H1 (cell line): Measurements from ENCODE around the gene OVOL3. TPM values are rescaled to one million over a fixed set of nuclear protein-coding genes. Genes with fewer than 3 reads are reported as not detected.

Source experiments
- CTCF ChIA-PET: fragments of 300-600 bp; sonication (Branson Sonifier 250); formaldehyde crosslinking; loops from one replicate; lab custom pipeline; 2021; ENCODE audit not compliant: partially characterized antibody; lab: Charles Lee
- POLR2A ChIA-PET: fragments of 300-600 bp; sonication (Branson Sonifier 250); formaldehyde crosslinking; loops from one replicate; lab custom pipeline; 2021; ENCODE audit warnings: inconsistent platforms; ENCODE audit not compliant: partially characterized antibody; lab: Charles Lee
- DNase-seq, 2 experiments: peaks; one replicate each; pipeline versions ENCODE4 v3.0.0 to v3.0.0-alpha.2; 2010 to 2022; ENCODE audit warnings: low spot score in 2 of 2, low read depth in 1 of 2, mixed read lengths in 1 of 2
- FAIRE-seq: peaks from 2 replicates; lab custom pipeline; 2011; peaks lifted over from hg19 to GRCh38; lab: Jason Lieb, UNC
- H2AFZ ChIP-seq: 2 replicates; pipeline ENCODE4 v1.8.1; 2012; ENCODE audit warnings: low read length, inconsistent platforms
- H2AK5ac ChIP-seq: 2 replicates; pipeline ENCODE4 v1.6.1; 2013; ENCODE audit warnings: low read depth, low read length
- H2BK120ac ChIP-seq: replicated peaks from 2 replicates; pipeline ENCODE3; 2013; ENCODE audit warnings: low read depth, low read length, inconsistent platforms
- H2BK12ac ChIP-seq: 2 replicates; pipeline ENCODE4 v1.6.1; 2013; ENCODE audit warnings: low read depth, low read length
- H2BK15ac ChIP-seq: 2 replicates; pipeline ENCODE4 v1.6.1; 2013; ENCODE audit warnings: low read length
- H2BK20ac ChIP-seq: 2 replicates; pipeline ENCODE4 v1.6.1; 2013; ENCODE audit warnings: low read length
- H2BK5ac ChIP-seq: 2 replicates; pipeline ENCODE4 v1.6.1; 2013; ENCODE audit warnings: low read depth, low read length
- H3K14ac ChIP-seq: 2 replicates; pipeline ENCODE4 v1.6.1; 2013; ENCODE audit warnings: inconsistent platforms; ENCODE audit not compliant: insufficient read length
- H3K18ac ChIP-seq: 2 replicates; pipeline ENCODE4 v1.6.1; 2013; ENCODE audit warnings: low read length; ENCODE audit errors: extremely low read depth
- H3K23ac ChIP-seq: 2 replicates; pipeline ENCODE4 v1.6.1; 2013; ENCODE audit warnings: inconsistent platforms; ENCODE audit not compliant: insufficient read length
- H3K23me2 ChIP-seq: 2 replicates; pipeline ENCODE4 v1.6.1; 2013; ENCODE audit warnings: low read depth, low read length
- H3K27ac ChIP-seq: 2 replicates; pipeline ENCODE4 v1.6.1; 2011; ENCODE audit warnings: low read depth, low read length, inconsistent platforms
- H3K27me3 ChIP-seq, 4 experiments: replicated peaks in 1 of 4; 1 replicate in 1 of 4; 2 replicates in 3 of 4; pipeline versions ENCODE4 v1.6.1 to v1.8.1; 2011 to 2013; ENCODE audit warnings: low read length in 3 of 4, mild to moderate bottlenecking in 3 of 4, inconsistent platforms in 2 of 4, mixed read lengths in 2 of 4, moderate library complexity in 1 of 4; ENCODE audit not compliant: control insufficient read depth in 3 of 4, insufficient read depth in 3 of 4; ENCODE audit errors: extremely low read depth in 1 of 4
- H3K36me3 ChIP-seq, 4 experiments: 2 replicates each; pipeline versions ENCODE4 v1.6.1 to v1.8.1; 2011 to 2013; ENCODE audit warnings: mild to moderate bottlenecking in 4 of 4, low read length in 3 of 4, moderate library complexity in 2 of 4, control low read depth in 1 of 4, inconsistent platforms in 1 of 4; ENCODE audit not compliant: insufficient read depth in 4 of 4, control insufficient read depth in 2 of 4
- H3K4ac ChIP-seq: replicated peaks from 2 replicates; pipeline ENCODE3; 2013; ENCODE audit warnings: low read length, low read depth, mixed read lengths, inconsistent platforms; ENCODE audit not compliant: insufficient read length
- H3K4me1 ChIP-seq, 4 experiments: replicated peaks in 1 of 4; 1 replicate in 1 of 4; 2 replicates in 3 of 4; pipeline versions ENCODE4 v1.6.1 to v1.8.1; 2011 to 2013; ENCODE audit warnings: low read length in 3 of 4, inconsistent platforms in 2 of 4, mixed read lengths in 1 of 4; ENCODE audit not compliant: insufficient read depth in 4 of 4, control insufficient read depth in 3 of 4
- H3K4me2 ChIP-seq, 2 experiments: 2 replicates each; pipeline versions ENCODE4 v1.6.1 to v1.8.1; 2011 to 2013; ENCODE audit warnings: low read depth in 2 of 2, low read length in 2 of 2, control low read depth in 1 of 2, inconsistent platforms in 1 of 2, mild to moderate bottlenecking in 1 of 2; ENCODE audit not compliant: insufficient read depth in 1 of 2
- H3K4me3 ChIP-seq, 4 experiments: fragments of 200-600, 300-600 bp in 1 of 4; sonication (generic), shearing (Covaris generic), sonication (Bioruptor Twin) in 1 of 4; 2 replicates each; pipeline versions ENCODE4 v1.5.1 to v1.8.1; 2011 to 2016; ENCODE audit warnings: low read length in 4 of 4, low read depth in 3 of 4, control low read depth in 2 of 4, inconsistent platforms in 2 of 4, mild to moderate bottlenecking in 2 of 4, mixed read lengths in 1 of 4, moderate library complexity in 1 of 4; ENCODE audit not compliant: insufficient read depth in 2 of 4; ENCODE audit errors: extremely low read depth in 1 of 4
- H3K56ac ChIP-seq: replicated peaks from 2 replicates; pipeline ENCODE3; 2013; ENCODE audit warnings: low read depth, mild to moderate bottlenecking, mixed read lengths, low read length, inconsistent platforms; ENCODE audit not compliant: insufficient read length
- H3K79me1 ChIP-seq: 2 replicates; pipeline ENCODE4 v1.6.1; 2013; ENCODE audit warnings: low read depth, low read length, control low read depth
- H3K79me2 ChIP-seq, 2 experiments: 2 replicates each; pipeline versions ENCODE4 v1.6.1 to v1.8.1; 2012 to 2013; ENCODE audit warnings: low read length in 2 of 2, mild to moderate bottlenecking in 2 of 2, inconsistent platforms in 1 of 2; ENCODE audit not compliant: insufficient read depth in 2 of 2, control insufficient read depth in 1 of 2
- H3K9ac ChIP-seq, 4 experiments: replicated peaks in 1 of 4; 1 replicate in 1 of 4; 2 replicates in 3 of 4; pipeline versions ENCODE4 v1.6.1 to v1.8.1; 2011 to 2013; ENCODE audit warnings: low read depth in 3 of 4, low read length in 3 of 4, control low read depth in 2 of 4, mild to moderate bottlenecking in 2 of 4, moderate library complexity in 2 of 4, inconsistent platforms in 1 of 4; ENCODE audit errors: extremely low read depth in 1 of 4
- H3K9me3 ChIP-seq, 2 experiments: 2 replicates each; pipeline versions ENCODE4 v1.6.1 to v1.8.1; 2012 to 2013; ENCODE audit warnings: mild to moderate bottlenecking in 2 of 2, moderate library complexity in 2 of 2, control low read depth in 1 of 2, inconsistent platforms in 1 of 2, low read depth in 1 of 2, low read length in 1 of 2, mixed read lengths in 1 of 2; ENCODE audit not compliant: insufficient read depth in 2 of 2
- H4K20me1 ChIP-seq, 2 experiments: replicated peaks in 1 of 2; 2 replicates each; pipeline versions ENCODE3 to v1.8.1; 2011 to 2013; ENCODE audit warnings: inconsistent platforms in 2 of 2, low read length in 2 of 2, mild to moderate bottlenecking in 1 of 2; ENCODE audit not compliant: insufficient read depth in 2 of 2, control insufficient read depth in 1 of 2
- H4K5ac ChIP-seq: 2 replicates; pipeline ENCODE4 v1.6.1; 2013; ENCODE audit warnings: low read length, low read depth, mixed read lengths, inconsistent platforms; ENCODE audit not compliant: insufficient read length
- H4K8ac ChIP-seq: 2 replicates; pipeline ENCODE4 v1.8.0; 2013; ENCODE audit warnings: mild to moderate bottlenecking, moderate library complexity, low read length, inconsistent platforms; ENCODE audit not compliant: insufficient read depth; ENCODE audit errors: extremely low read depth
- H4K91ac ChIP-seq: replicated peaks from 2 replicates; pipeline ENCODE3; 2013; ENCODE audit warnings: low read length, mixed read lengths, inconsistent platforms; ENCODE audit not compliant: insufficient read length
- HDAC2 ChIP-seq, 2 experiments: fragments of 300-600 bp in 1 of 2; sonication (generic) in 1 of 2; IDR thresholded peaks; 2 replicates each; pipeline ENCODE4 v1.6.1; 2011 to 2012; ENCODE audit warnings: low read depth in 2 of 2, low read length in 2 of 2, mild to moderate bottlenecking in 2 of 2, moderate library complexity in 2 of 2, borderline replicate concordance in 1 of 2, inconsistent platforms in 1 of 2
- NRF1 ChIP-seq: IDR thresholded peaks from 2 replicates; pipeline ENCODE4 v1.6.1; 2011; ENCODE audit warnings: mild to moderate bottlenecking, low read depth, low read length, improper control_type of control experiment
- SIN3A ChIP-seq, 2 experiments: IDR thresholded peaks in 1 of 2; conservative IDR thresholded peaks in 1 of 2; 2 replicates each; pipeline ENCODE4 v1.6.1; 2011 to 2012; ENCODE audit warnings: low read length in 2 of 2, improper control_type of control experiment in 1 of 2, low read depth in 1 of 2, mild to moderate bottlenecking in 1 of 2
- SIX5 ChIP-seq: IDR thresholded peaks from 2 replicates; pipeline ENCODE4 v1.6.1; 2011; ENCODE audit warnings: mild to moderate bottlenecking, low read depth, low read length
- SP1 ChIP-seq: IDR thresholded peaks from 2 replicates; pipeline ENCODE4 v1.6.1; 2011; ENCODE audit warnings: low read depth, low read length
- SP2 ChIP-seq: IDR thresholded peaks from 2 replicates; pipeline ENCODE4 v1.6.1; 2012; ENCODE audit warnings: mild to moderate bottlenecking, low read length, inconsistent platforms
- SP4 ChIP-seq: IDR thresholded peaks from 2 replicates; pipeline ENCODE4 v1.6.1; 2012; ENCODE audit warnings: low read length, inconsistent platforms
- TAF1 ChIP-seq: IDR thresholded peaks from 2 replicates; pipeline ENCODE4 v1.6.1; 2011; ENCODE audit warnings: mild to moderate bottlenecking, low read depth, low read length
- WGBS, 2 experiments: shearing (Covaris generic) in 1 of 2; methylation state at CpG; one replicate each; pipeline versions ENCODE4 v1.1.6 to v1.1.7; 2013 to 2015; ENCODE audit warnings: low lambda C conversion rate in 2 of 2, mixed read lengths in 2 of 2, inconsistent platforms in 1 of 2, low coverage in 1 of 2, missing lambda C conversion rate in 1 of 2; ENCODE audit not compliant: insufficient replicate concordance in 2 of 2, insufficient coverage in 1 of 2, insufficient read length in 1 of 2; ENCODE audit errors: extremely low coverage in 1 of 2, missing lambda C conversion rate in 1 of 2; 5-methylcytosine and 5-hydroxymethylcytosine counted together
- polyA plus RNA-seq, 7 experiments: library from polyadenylated mRNA; depleted of rRNA in 3 of 7; stranded (reverse) in 5 of 7; unstranded in 2 of 7; fragments of >200 nt in 5 of 7; fragments of 200-250 nt in 2 of 7; gene quantifications; 1 replicate in 5 of 7; 2 replicates in 1 of 7; 4 replicates in 1 of 7; pipeline versions ENCODE4 v1.2.1 to v1.2.3, GENCODE V29; 2011 to 2013; ENCODE audit warnings: missing spikeins in 2 of 7, mixed read lengths in 2 of 7
- total RNA-seq: library from RNA; stranded (reverse); fragmentation: NEBNext Ultra II Directional; extraction: Animal tissue kit (Norgen Biotek cat#: 25700); gene quantifications from 2 replicates; pipeline ENCODE4 v1.2.1, GENCODE V29; 2021

The OVOL3 gene
- total and polyA plus RNA-seq, 2 of the 8 experiments (the other 6 are each of a cell fraction or from before 2014, with no cell fraction given): 0.45 TPM; not detected in 1

GRCh38 chr19:36141039-36141927 lies 30.3 kb downstream of the OVOL3 start:
- Histone ChIP-seq H2BK20ac (no peak overlapping the region), H3K79me2 (peaks cover 0 to 12% of the 10 kb centered on the region in 2 experiments; a peak in 1 of 4 replicates), H3K27me3 (no peaks in the 10 kb centered on the region), H3K9ac (peak overlapping the region in 2 of 4 experiments; percentile 41 to 71; a peak in 3 of 7 replicates), H2AFZ (no peak overlapping the region), H3K23me2 (peaks cover 13% of the 10 kb centered on the region; the same call in 1 of the 2 replicates), H3K14ac (no peak overlapping the region), H3K27ac (peak overlapping the region; percentile 43; the same call in 1 of the 2 replicates), H2AK5ac (peak overlapping the region; percentile 82; the same call in 1 of the 2 replicates), H3K56ac (peak overlapping the region; percentile 42), H4K5ac (no peak overlapping the region), H2BK12ac (no peak overlapping the region), H2BK15ac (no peak overlapping the region; the same call in 1 of the 2 replicates), H3K4me3 (peak overlapping the region; percentile 89 to 98 (median 97)), H3K36me3 (peaks cover 14 to 31% (median 29%) of the 10 kb centered on the region in 4 experiments), H3K23ac (no peak overlapping the region), H3K4me1 (peaks cover 0 to 6% (median 5%) of the 10 kb centered on the region in 4 experiments; a peak in 3 of 7 replicates), H4K91ac (no peak overlapping the region), H4K8ac (no peak overlapping the region), H3K4ac (peak overlapping the region; percentile 7), H3K18ac (no peak overlapping the region; the same call in none of the 2 replicates), H3K79me1 (peaks cover 3% of the 10 kb centered on the region), H2BK5ac (peak overlapping the region; percentile 60; the same call in 1 of the 2 replicates), H3K4me2 (peak overlapping the region; percentile 95 to 96), H4K20me1 (peaks cover 0 to 8% of the 10 kb centered on the region in 2 experiments), H2BK120ac (no peak overlapping the region), H3K9me3 (no peaks in the 10 kb centered on the region)
- TF ChIP-seq SP4 (0 out of 2 replicates have a peak, but pooled peaks have one; percentile 20), SP1 (0 out of 2 replicates have a peak, but pooled peaks have one; percentile 65), NRF1 (peak; percentile 15; the same call in 1 of the 2 replicates), HDAC2 (IDR thresholded peaks at IDR 0.05; ENCODE audit: borderline replicate concordance in 1 of 2, low read depth in 2 of 2, low read length in 2 of 2) (0 out of 4 replicates have a peak, but pooled peaks of 1 of the 2 experiments have one; percentile 6), SIX5 (no peak), SP2 (no peak), TAF1 (0 out of 2 replicates have a peak, but pooled peaks have one; percentile 32), SIN3A (conservative IDR thresholded peaks at IDR 0.05 in 1 of 2, IDR thresholded peaks at IDR 0.05 in 1 of 2; ENCODE audit: low read depth in 1 of 2, low read length in 2 of 2) (0 out of 4 replicates have a peak, but pooled peaks of 1 of the 2 experiments have one; percentile 9)
- ChIA-PET CTCF (interaction anchor here (1.3 to 1.5 kb wide), 3 partner anchors 12 to 23 kb away, joined by 3 to 5 read pairs (median 4); no protein-coding TSS in a partner anchor), POLR2A (interaction anchor here (1.0 to 2.3 kb wide), 8 partner anchors 10 to 87 kb away, joined by 3 to 13 read pairs (median 6); partner anchors contain the start of genes COX7A1, THAP8, WDR62 and ZNF146)
- FAIRE-seq: peak; percentile 74
- WGBS, 2 experiments: 23% methylated on average over 13 of the region's 42 CpGs; no CpG with 5 or more reads in 1 of the 2 experiments
- DNase-seq: peak; percentile 90 to 99
